Tibial artery (tissue), 4 donors: ENCODE data around the gene NOX3.

Experiments used
- DNase-seq, 2 donors: peaks; one replicate each; pipeline ENCODE4 v3.0.0-alpha.2; 2019
- H3K27ac ChIP-seq, 2 donors: fragments of 200-600 bp; sonication (generic) in 1 of 2; 1 replicate in 1 of 2; 2 replicates in 1 of 2; pipeline ENCODE4 v1.5.1; 2018 to 2019; ENCODE audit warnings: mild to moderate bottlenecking in 1 of 2
- H3K27me3 ChIP-seq, 2 donors: fragments of 200-600 bp; sonication (generic) in 1 of 2; one replicate each; pipeline versions ENCODE4 v1.5.1 to v1.6.0; 2016 to 2019
- H3K36me3 ChIP-seq, 3 donors: fragments of 200-600 bp; sonication (generic) in 2 of 3; one replicate each; pipeline ENCODE4 v1.5.1; 2016 to 2019; ENCODE audit warnings: mild to moderate bottlenecking in 2 of 3
- H3K4me1 ChIP-seq, 4 donors: fragments of 200-600 bp; sonication (generic) in 2 of 4; 1 replicate in 3 of 4; 2 replicates in 1 of 4; pipeline ENCODE4 v1.5.1; 2016 to 2019
- H3K4me3 ChIP-seq, 2 donors: fragments of 200-600 bp; sonication (generic) in 1 of 2; 1 replicate in 1 of 2; 2 replicates in 1 of 2; pipeline ENCODE4 v1.5.1; 2018 to 2019; ENCODE audit warnings: mild to moderate bottlenecking in 2 of 2
- H3K9me3 ChIP-seq, 3 donors: fragments of 200-600 bp; sonication (generic) in 1 of 3; one replicate each; pipeline ENCODE4 v1.5.1; 2016 to 2019
- intact Hi-C: fragments of 100-400 bp; cut with DNase I; formaldehyde crosslinking; loops from one replicate; pipeline ENCODE4 v1.15.0; 2023; ENCODE audit warnings: low total_unique reads
- TF ChIP-seq, protein P1 (sequence below), 2 experiments: fragments of 200-600 bp in 1 of 2; fragments of 450-650 bp in 1 of 2; IDR thresholded peaks; one replicate each; pipeline ENCODE4 v1.5.1; 2017 to 2019; ENCODE audit warnings: antibody characterized with exemption in 2 of 2, mild to moderate bottlenecking in 1 of 2, moderate library complexity in 1 of 2

Gene NOX3

DNA sequence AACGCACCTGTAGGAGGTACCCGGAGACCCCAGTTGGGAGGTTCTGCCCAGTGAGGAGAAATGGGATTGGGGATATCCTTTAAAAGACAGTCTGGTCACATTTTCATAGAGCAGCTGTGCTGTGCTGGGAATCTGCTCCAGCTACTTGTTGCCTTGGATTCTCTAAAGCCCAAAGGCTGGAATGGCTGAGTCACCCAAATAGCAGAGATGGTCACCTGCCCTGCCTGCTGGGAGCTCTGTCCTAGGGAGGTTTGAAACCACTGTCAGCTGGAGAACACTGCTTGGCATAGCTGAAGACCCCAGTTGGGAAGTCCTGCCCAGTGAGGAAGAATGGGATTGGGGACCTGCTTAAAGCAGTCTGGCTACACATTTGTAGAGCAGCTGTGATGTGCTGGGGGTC is 106.5 kb downstream of the NOX3 start:
- peaks cover 0 to 30% (median 15%) of the 10 kb centered on the region in 3 donors for H3K9me3 ChIP-seq
- no peaks in the 10 kb centered on the region for H3K27me3 ChIP-seq
- H3K4me3 ChIP-seq = no peak overlapping the region
- no peak overlapping the region for H3K27ac ChIP-seq
- TF ChIP-seq, protein P1, sequence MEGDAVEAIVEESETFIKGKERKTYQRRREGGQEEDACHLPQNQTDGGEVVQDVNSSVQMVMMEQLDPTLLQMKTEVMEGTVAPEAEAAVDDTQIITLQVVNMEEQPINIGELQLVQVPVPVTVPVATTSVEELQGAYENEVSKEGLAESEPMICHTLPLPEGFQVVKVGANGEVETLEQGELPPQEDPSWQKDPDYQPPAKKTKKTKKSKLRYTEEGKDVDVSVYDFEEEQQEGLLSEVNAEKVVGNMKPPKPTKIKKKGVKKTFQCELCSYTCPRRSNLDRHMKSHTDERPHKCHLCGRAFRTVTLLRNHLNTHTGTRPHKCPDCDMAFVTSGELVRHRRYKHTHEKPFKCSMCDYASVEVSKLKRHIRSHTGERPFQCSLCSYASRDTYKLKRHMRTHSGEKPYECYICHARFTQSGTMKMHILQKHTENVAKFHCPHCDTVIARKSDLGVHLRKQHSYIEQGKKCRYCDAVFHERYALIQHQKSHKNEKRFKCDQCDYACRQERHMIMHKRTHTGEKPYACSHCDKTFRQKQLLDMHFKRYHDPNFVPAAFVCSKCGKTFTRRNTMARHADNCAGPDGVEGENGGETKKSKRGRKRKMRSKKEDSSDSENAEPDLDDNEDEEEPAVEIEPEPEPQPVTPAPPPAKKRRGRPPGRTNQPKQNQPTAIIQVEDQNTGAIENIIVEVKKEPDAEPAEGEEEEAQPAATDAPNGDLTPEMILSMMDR (IDR thresholded peaks at IDR 0.05) = no peak
- DNase-seq = no peak
- intact Hi-C loops = no loop called here
- H3K36me3 ChIP-seq = no peaks in the 10 kb centered on the region
- H3K4me1 ChIP-seq = no peaks in the 10 kb centered on the region

DNA sequence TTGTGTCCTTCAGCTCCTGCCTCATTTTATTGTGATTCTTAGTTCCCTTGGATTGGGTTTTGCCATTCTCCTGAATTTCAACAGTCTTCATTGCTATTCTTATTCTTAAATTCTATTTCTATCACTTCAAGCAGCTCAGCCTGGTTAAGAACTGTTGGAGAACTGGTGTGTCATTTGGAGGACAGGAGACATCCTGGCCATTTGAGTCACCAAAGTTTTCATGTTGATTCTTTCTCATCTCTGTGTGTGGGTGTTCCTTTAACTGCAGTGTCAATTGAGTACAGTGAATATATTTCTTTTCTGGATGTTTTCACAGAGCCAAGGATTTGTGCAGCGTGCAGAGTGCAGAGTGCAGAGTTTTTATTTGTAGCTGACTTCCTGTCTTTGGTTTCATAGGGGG is 107.8 kb downstream of the NOX3 start:
- Histone ChIP-seq H3K4me1 (no peaks in the 10 kb centered on the region), H3K36me3 (no peaks in the 10 kb centered on the region), H3K27ac (no peak overlapping the region), H3K4me3 (no peak overlapping the region), H3K27me3 (no peaks in the 10 kb centered on the region), H3K9me3 (peaks cover 0 to 18% (median 7%) of the 10 kb centered on the region in 3 donors)
- intact Hi-C loops = no loop called here
- TF ChIP-seq, protein P1 (IDR thresholded peaks at IDR 0.05) = no peak
- no peak for DNase-seq

DNA sequence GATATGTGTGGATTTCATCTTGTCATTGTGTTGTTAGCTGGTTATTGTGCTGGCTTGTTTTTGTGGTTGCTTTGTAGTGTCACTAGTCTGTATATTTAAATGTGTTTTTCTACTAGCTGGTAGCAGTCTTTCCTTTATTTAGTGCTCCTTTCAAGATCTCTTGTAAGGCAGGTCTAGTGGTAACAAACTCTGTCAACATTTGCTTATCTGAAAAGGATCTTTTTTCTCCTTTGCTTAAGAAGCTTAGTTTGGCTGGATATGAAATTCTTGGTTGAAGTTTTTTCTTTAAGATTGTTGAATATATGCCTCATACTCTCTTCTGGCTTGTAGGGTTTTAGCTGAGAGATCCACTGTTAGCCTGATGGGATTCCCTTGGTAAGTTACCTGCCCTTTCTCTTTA is 108.7 kb downstream of the NOX3 start:
- intact Hi-C loops = no loop called here
- no peak for DNase-seq
- H3K27me3 ChIP-seq = no peaks in the 10 kb centered on the region

More for the DNA sequence above, 108.7 kb downstream of the NOX3 start:
- peaks cover 0 to 18% (median 7%) of the 10 kb centered on the region in 3 donors for H3K9me3 ChIP-seq
- H3K4me1 ChIP-seq = no peaks in the 10 kb centered on the region
- TF ChIP-seq, protein P1 (IDR thresholded peaks at IDR 0.05) = no peak
- no peak overlapping the region for H3K4me3 ChIP-seq
- H3K27ac ChIP-seq = no peak overlapping the region
- H3K36me3 ChIP-seq = no peaks in the 10 kb centered on the region
